Esophagus (tissue), 2 donors: ENCODE results near the gene PDE1A. TPM values are rescaled to one million over a fixed set of nuclear protein-coding genes. Genes with fewer than 3 reads are reported as not detected.

ENCODE experiments used
- H3K27ac ChIP-seq, 2 donors: one replicate each; pipeline ENCODE4 v1.5.1; 2013; ENCODE audit warnings: low read depth in 2 of 2, mild to moderate bottlenecking in 2 of 2, inconsistent platforms in 1 of 2, low read length in 1 of 2, moderate library complexity in 1 of 2
- H3K27me3 ChIP-seq, 2 donors: one replicate each; pipeline ENCODE4 v1.6.1; 2013; ENCODE audit warnings: low read length in 2 of 2, control low read depth in 1 of 2, mild to moderate bottlenecking in 1 of 2; ENCODE audit not compliant: insufficient read depth in 2 of 2, control insufficient read depth in 1 of 2
- H3K36me3 ChIP-seq, 2 donors: one replicate each; pipeline ENCODE4 v1.6.1; 2013; ENCODE audit warnings: low read length in 1 of 2; ENCODE audit not compliant: control insufficient read depth in 2 of 2, insufficient read depth in 2 of 2
- H3K4me1 ChIP-seq, 2 donors: one replicate each; pipeline ENCODE4 v1.6.1; 2013; ENCODE audit warnings: low read length in 1 of 2; ENCODE audit not compliant: control insufficient read depth in 2 of 2, insufficient read depth in 2 of 2
- H3K4me3 ChIP-seq, 2 donors: one replicate each; pipeline ENCODE4 v1.5.1; 2013; ENCODE audit warnings: low read length in 2 of 2, mild to moderate bottlenecking in 2 of 2, low read depth in 1 of 2, moderate library complexity in 1 of 2
- H3K9me3 ChIP-seq, 2 donors: one replicate each; pipeline ENCODE4 v1.6.1; 2013; ENCODE audit warnings: mild to moderate bottlenecking in 2 of 2, low read depth in 1 of 2, low read length in 1 of 2, moderate library complexity in 1 of 2; ENCODE audit not compliant: control insufficient read depth in 2 of 2, insufficient read depth in 1 of 2
- WGBS, 2 donors: extraction: QIAGEN DNeasy Blood & Tissue Kit; methylation state at CpG; one replicate each; pipeline ENCODE4 v1.1.7; 2013; 5-methylcytosine and 5-hydroxymethylcytosine counted together
- polyA plus RNA-seq, 2 donors: library from polyadenylated mRNA; stranded (reverse); fragments of 200-250 nt; gene quantifications; one replicate each; pipeline ENCODE4 v1.2.3, GENCODE V29; 2013
- donor health status: healthy with polysubstance abuse.
- donor health status: Bipolar disorder and iron deficiency.

The PDE1A gene
- polyA plus RNA-seq, 2 donors: 0.94 to 0.96 TPM

GRCh38 chr2:182220335-182220734, 206.5 kb downstream of the PDE1A start:
- no peaks in the 10 kb centered on the region for H3K36me3 ChIP-seq
- no peaks in the 10 kb centered on the region for H3K4me1 ChIP-seq
- H3K27me3 ChIP-seq: no peaks in the 10 kb centered on the region
- no peaks in the 10 kb centered on the region for H3K9me3 ChIP-seq
- 76 to 84% methylated on average over 1 of the region's 1 CpG for WGBS, 2 donors
- H3K27ac ChIP-seq: no peak overlapping the region
- H3K4me3 ChIP-seq: no peak overlapping the region

- Histone ChIP-seq H3K27ac (no peak overlapping the region), H3K36me3 (no peaks in the 10 kb centered on the region), H3K27me3 (no peaks in the 10 kb centered on the region), H3K4me3 (no peak overlapping the region), H3K4me1 (no peaks in the 10 kb centered on the region), H3K9me3 (no peaks in the 10 kb centered on the region)
Observed at GRCh38 chr2:182210669-182211068, 216.2 kb downstream of the PDE1A start.

- no peak overlapping the region for H3K27ac ChIP-seq
- no peaks in the 10 kb centered on the region for H3K4me1 ChIP-seq
- WGBS, 2 donors: 67 to 88% methylated on average over 4 of the region's 4 CpGs
- H3K36me3 ChIP-seq: no peaks in the 10 kb centered on the region
- no peak overlapping the region for H3K4me3 ChIP-seq
- no peaks in the 10 kb centered on the region for H3K9me3 ChIP-seq
- no peaks in the 10 kb centered on the region for H3K27me3 ChIP-seq
Observed at GRCh38 chr2:182208421-182208820, 218.4 kb downstream of the PDE1A start.

- Histone ChIP-seq H3K27me3 (no peaks in the 10 kb centered on the region), H3K36me3 (no peaks in the 10 kb centered on the region), H3K4me1 (no peaks in the 10 kb centered on the region), H3K27ac (no peak overlapping the region), H3K9me3 (no peaks in the 10 kb centered on the region), H3K4me3 (no peak overlapping the region)
- WGBS, 2 donors: 91 to 93% methylated on average over 5 of the region's 5 CpGs
Observed at GRCh38 chr2:182207049-182207746, 219.6 kb downstream of the PDE1A start.

- Histone ChIP-seq H3K4me3 (no peak overlapping the region), H3K27me3 (no peaks in the 10 kb centered on the region), H3K4me1 (no peaks in the 10 kb centered on the region), H3K9me3 (no peaks in the 10 kb centered on the region), H3K27ac (no peak overlapping the region), H3K36me3 (no peaks in the 10 kb centered on the region)
Observed at GRCh38 chr2:182197529-182197928, 229.3 kb downstream of the PDE1A start.

GRCh38 chr2:182193291-182193690, 233.5 kb downstream of the PDE1A start:
- 95 to 99% methylated on average over 5 of the region's 5 CpGs for WGBS, 2 donors
- H3K27me3 ChIP-seq: no peaks in the 10 kb centered on the region
- H3K4me3 ChIP-seq: no peak overlapping the region
- H3K4me1 ChIP-seq: no peaks in the 10 kb centered on the region
- H3K9me3 ChIP-seq: no peaks in the 10 kb centered on the region
- H3K36me3 ChIP-seq: no peaks in the 10 kb centered on the region
- H3K27ac ChIP-seq: no peak overlapping the region

GRCh38 chr2:182191061-182191460, 235.8 kb downstream of the PDE1A start:
- no peaks in the 10 kb centered on the region for H3K4me1 ChIP-seq
- no peaks in the 10 kb centered on the region for H3K27me3 ChIP-seq
- no peak overlapping the region for H3K27ac ChIP-seq
- no peak overlapping the region for H3K4me3 ChIP-seq
- 91 to 93% methylated on average over 2 of the region's 2 CpGs for WGBS, 2 donors
- H3K36me3 ChIP-seq: no peaks in the 10 kb centered on the region
- no peaks in the 10 kb centered on the region for H3K9me3 ChIP-seq

- no peaks in the 10 kb centered on the region for H3K36me3 ChIP-seq
- H3K27me3 ChIP-seq: no peaks in the 10 kb centered on the region
- no peaks in the 10 kb centered on the region for H3K4me1 ChIP-seq
Observed at GRCh38 chr2:182187130-182187529, 239.7 kb downstream of the PDE1A start.

GRCh38 chr2:182186132-182186735, 240.6 kb downstream of the PDE1A start:
- Histone ChIP-seq H3K4me1 (no peaks in the 10 kb centered on the region), H3K4me3 (no peak overlapping the region), H3K27me3 (no peaks in the 10 kb centered on the region), H3K36me3 (no peaks in the 10 kb centered on the region), H3K9me3 (no peaks in the 10 kb centered on the region), H3K27ac (no peak overlapping the region)
- 32 to 37% methylated on average over 4 of the region's 4 CpGs for WGBS, 2 donors

More at GRCh38 chr2:182187130-182187529, 239.7 kb downstream of the PDE1A start:
- H3K27ac ChIP-seq: no peak overlapping the region
- no peak overlapping the region for H3K4me3 ChIP-seq
- no peaks in the 10 kb centered on the region for H3K9me3 ChIP-seq

GRCh38 chr2:182182436-182182835, 244.4 kb downstream of the PDE1A start:
- Histone ChIP-seq H3K4me1 (no peaks in the 10 kb centered on the region), H3K27me3 (no peaks in the 10 kb centered on the region), H3K9me3 (no peaks in the 10 kb centered on the region), H3K36me3 (no peaks in the 10 kb centered on the region), H3K27ac (no peak overlapping the region), H3K4me3 (no peak overlapping the region)
- WGBS, 2 donors: 70 to 79% methylated on average over 2 of the region's 2 CpGs
